Calu3 (cell line): Measurements from ENCODE around the gene GOSR2. TPM values are rescaled to one million over a fixed set of nuclear protein-coding genes. Genes with fewer than 3 reads are reported as not detected.

Experiments
- BruUV-seq: library from RNA; stranded (reverse); fragments of 400-500 nt; replicated peaks from 2 replicates; lab custom pipeline; 2021; lab: Mats Ljungman, UMichigan
- CTCF ChIA-PET: fragments of 300-600 bp; sonication (Branson Sonifier 250); formaldehyde crosslinking; loops from one replicate; lab custom pipeline; 2022; ENCODE audit warnings: antibody characterized with exemption; lab: Charles Lee
- DNase-seq: peaks from one replicate; pipeline ENCODE4 v3.0.0; 2022
- H3K27ac Mint-ChIP-seq: one replicate; pipeline ENCODE4 v1.8.0; 2022; ENCODE audit warnings: mixed read lengths; ENCODE audit not compliant: unreplicated experiment
- H3K27me3 Mint-ChIP-seq: one replicate; pipeline ENCODE4 v1.8.0; 2022; ENCODE audit warnings: mixed read lengths; ENCODE audit not compliant: unreplicated experiment
- H3K36me3 Mint-ChIP-seq: one replicate; pipeline ENCODE4 v1.8.0; 2022; ENCODE audit warnings: mild to moderate bottlenecking, moderate library complexity, mixed read lengths; ENCODE audit not compliant: insufficient read depth, unreplicated experiment
- H3K4me1 Mint-ChIP-seq: one replicate; pipeline ENCODE4 v1.8.0; 2022; ENCODE audit warnings: mild to moderate bottlenecking, low read depth, mixed read lengths; ENCODE audit not compliant: unreplicated experiment
- H3K4me3 Mint-ChIP-seq: one replicate; pipeline ENCODE4 v1.8.0; 2022; ENCODE audit warnings: mild to moderate bottlenecking, low read depth, moderate library complexity, mixed read lengths; ENCODE audit not compliant: unreplicated experiment
- H3K9me3 Mint-ChIP-seq: one replicate; pipeline ENCODE4 v1.8.0; 2022; ENCODE audit warnings: low read depth, mixed read lengths; ENCODE audit not compliant: unreplicated experiment
- CTCF ChIP-seq: fragments of 200-600 bp; IDR thresholded peaks from one replicate; pipeline ENCODE4 v1.8.0; 2022; ENCODE audit warnings: antibody characterized with exemption; ENCODE audit not compliant: unreplicated experiment
- intact Hi-C: fragments of 100-400 bp; cut with micrococcal nuclease; formaldehyde crosslinking; loops from one replicate; pipeline ENCODE4 v1.10.0; 2022; ENCODE audit not compliant: unreplicated experiment
- total RNA-seq: library from RNA; stranded (reverse); gene quantifications from 2 replicates; pipeline ENCODE4 v1.2.3, GENCODE V29; 2022

The GOSR2 gene
- total RNA-seq, 1 experiment from 2014 or later, result 91.2 TPM

DNA sequence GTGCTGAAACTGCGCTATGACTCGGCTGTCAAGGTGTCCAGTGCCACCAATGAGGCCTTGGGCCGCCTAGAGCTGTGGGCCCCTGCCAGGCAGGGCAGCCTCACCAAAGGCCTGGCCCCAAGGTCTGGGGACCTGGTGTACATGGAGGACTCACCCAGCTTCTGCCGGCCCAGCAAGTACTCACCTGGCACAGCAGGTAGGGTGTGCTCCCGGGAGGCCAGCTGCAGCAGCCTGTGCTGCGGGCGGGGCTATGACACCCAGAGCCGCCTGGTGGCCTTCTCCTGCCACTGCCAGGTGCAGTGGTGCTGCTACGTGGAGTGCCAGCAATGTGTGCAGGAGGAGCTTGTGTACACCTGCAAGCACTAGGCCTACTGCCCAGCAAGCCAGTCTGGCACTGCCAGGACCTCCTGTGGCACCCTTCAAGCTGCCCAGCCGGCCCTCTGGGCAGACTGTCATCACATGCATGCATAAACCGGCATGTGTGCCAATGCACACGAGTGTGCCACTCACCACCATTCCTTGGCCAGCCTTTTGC, 46.5 kb upstream of the GOSR2 start:
- H3K36me3 Mint-ChIP-seq, result peaks cover 5% of the 10 kb centered on the region
- DNase-seq, result peak; percentile 87
- H3K9me3 Mint-ChIP-seq, result no peaks in the 10 kb centered on the region
- H3K4me1 Mint-ChIP-seq, result no peaks in the 10 kb centered on the region
- TF ChIP-seq CTCF, result peak; percentile 93
- no TSS peak for BruUV-seq
- H3K4me3 Mint-ChIP-seq, result no peak overlapping the region
- no peak overlapping the region for H3K27ac Mint-ChIP-seq
- intact Hi-C loops, result no loop called here
- peaks cover 62% of the 10 kb centered on the region for H3K27me3 Mint-ChIP-seq
- CTCF ChIA-PET, result interaction anchor here (1.1 to 1.8 kb wide), 6 partner anchors 10 to 53 kb away, joined by 3 to 7 read pairs (median 4); no protein-coding TSS in a partner anchor

GRCh38 chr17:46876926-46877325, 46.0 kb upstream of the GOSR2 start:
- DNase-seq, result no peak
- H3K4me3 Mint-ChIP-seq, result no peak overlapping the region
- H3K27ac Mint-ChIP-seq, result no peak overlapping the region
- no peaks in the 10 kb centered on the region for H3K4me1 Mint-ChIP-seq
- H3K36me3 Mint-ChIP-seq, result peaks cover 5% of the 10 kb centered on the region
- H3K27me3 Mint-ChIP-seq, result peaks cover 57% of the 10 kb centered on the region
- CTCF ChIA-PET, result interaction anchor here (1.1 to 1.8 kb wide), 6 partner anchors 9 to 54 kb away, joined by 3 to 7 read pairs (median 4); no protein-coding TSS in a partner anchor
- TF ChIP-seq CTCF, result no peak
- H3K9me3 Mint-ChIP-seq, result no peaks in the 10 kb centered on the region
- intact Hi-C loops, result no loop called here
- no TSS peak for BruUV-seq

GRCh38 chr17:46877466-46877865, 45.5 kb upstream of the GOSR2 start:
- intact Hi-C loops, result no loop called here
- TF ChIP-seq CTCF, result no peak
- Mint-ChIP-seq H3K27ac (no peak overlapping the region), H3K9me3 (no peaks in the 10 kb centered on the region), H3K36me3 (peaks cover 5% of the 10 kb centered on the region), H3K4me1 (no peaks in the 10 kb centered on the region), H3K4me3 (no peak overlapping the region), H3K27me3 (peaks cover 52% of the 10 kb centered on the region)
- no peak for DNase-seq
- no TSS peak for BruUV-seq
- CTCF ChIA-PET, result interaction anchor here (1.1 to 1.7 kb wide), 5 partner anchors 9 to 54 kb away, joined by 3 to 5 read pairs (median 3); no protein-coding TSS in a partner anchor

DNA sequence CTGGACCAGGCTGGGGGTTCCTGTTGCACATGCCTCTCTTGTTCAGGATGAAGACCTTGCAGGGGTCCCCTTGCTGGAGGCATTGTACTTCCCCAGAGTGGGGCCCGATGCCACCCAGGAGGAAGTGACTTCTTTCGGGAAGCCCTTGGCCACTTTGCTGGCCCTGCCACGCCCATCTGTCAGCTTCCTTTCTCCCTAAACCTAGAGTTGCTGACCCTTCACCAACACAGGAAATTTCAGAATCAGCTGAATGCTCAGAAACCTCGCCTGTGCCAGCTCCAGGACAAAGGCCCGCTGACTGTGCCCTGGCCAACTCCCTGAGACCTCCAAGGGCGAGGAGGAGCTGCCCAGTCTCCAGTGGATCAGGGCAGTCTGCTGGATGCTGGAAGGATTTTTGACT, 44.9 kb upstream of the GOSR2 start:
- BruUV-seq, result no TSS peak
- Mint-ChIP-seq H3K4me3 (no peak overlapping the region), H3K27me3 (peaks cover 46% of the 10 kb centered on the region), H3K9me3 (no peaks in the 10 kb centered on the region), H3K27ac (no peak overlapping the region), H3K4me1 (no peaks in the 10 kb centered on the region), H3K36me3 (peaks cover 5% of the 10 kb centered on the region)
- DNase-seq, result no peak
- CTCF ChIA-PET, result interaction anchor here (0.6 to 1.7 kb wide), 3 partner anchors 11 to 916 kb away, joined by 3 to 4 read pairs (median 3); no protein-coding TSS in a partner anchor
- no peak for TF ChIP-seq CTCF
- intact Hi-C loops, result no loop called here
